Activated T-cell treated with anti-CD3 and anti-CD28 coated beads, Interleukin-2, amount 50 U/mL, for 72 hours (primary cell): ENCODE data around the gene STARD5. TPM values are rescaled to one million over a fixed set of nuclear protein-coding genes. Genes with fewer than 3 reads are reported as not detected.
"Not testable (repeated sequence)": the region's sequence is repeated elsewhere in the genome, so short reads cannot be mapped to it uniquely, and the experiment has no call there.

Experiments
- ATAC-seq, 2 donors: fragments of 150-1000 bp; cut with Tn5 transposase; replicated peaks in 1 of 2; 2 replicates each; pipeline ENCODE4 v1.10.0; 2021; ENCODE audit warnings: moderate library complexity in 2 of 2, mild to moderate bottlenecking in 1 of 2
- DNase-seq, 2 donors: peaks; one replicate each; pipeline ENCODE4 v3.0.0; 2021 to 2022; ENCODE audit warnings: mixed read lengths in 1 of 2
- H3K27ac Mint-ChIP-seq: one replicate; pipeline ENCODE4 v1.8.0; 2022; ENCODE audit warnings: mild to moderate bottlenecking, moderate library complexity, mixed read lengths
- H3K27me3 Mint-ChIP-seq: one replicate; pipeline ENCODE4 v1.8.0; 2022; ENCODE audit warnings: low read depth, mixed read lengths
- H3K36me3 Mint-ChIP-seq, 2 donors: one replicate each; pipeline ENCODE4 v1.8.0; 2022; ENCODE audit warnings: mixed read lengths in 2 of 2, mild to moderate bottlenecking in 1 of 2; ENCODE audit not compliant: insufficient read depth in 2 of 2
- H3K4me1 Mint-ChIP-seq: one replicate; pipeline ENCODE4 v1.8.0; 2022; ENCODE audit warnings: low read depth, mixed read lengths
- H3K4me3 Mint-ChIP-seq, 2 donors: one replicate each; pipeline ENCODE4 v1.8.0; 2022; ENCODE audit warnings: mild to moderate bottlenecking in 2 of 2, mixed read lengths in 2 of 2, moderate library complexity in 2 of 2
- H3K9me3 Mint-ChIP-seq, 2 donors: one replicate each; pipeline ENCODE4 v1.8.0; 2022; ENCODE audit warnings: mixed read lengths in 2 of 2
- total RNA-seq, 2 donors: library from RNA; stranded (reverse); gene quantifications; one replicate each; pipeline ENCODE4 v1.2.3, GENCODE V29; 2022

The STARD5 gene
- total RNA-seq, 2 donors from 2014 or later = 9.0 to 10.3 TPM

DNA sequence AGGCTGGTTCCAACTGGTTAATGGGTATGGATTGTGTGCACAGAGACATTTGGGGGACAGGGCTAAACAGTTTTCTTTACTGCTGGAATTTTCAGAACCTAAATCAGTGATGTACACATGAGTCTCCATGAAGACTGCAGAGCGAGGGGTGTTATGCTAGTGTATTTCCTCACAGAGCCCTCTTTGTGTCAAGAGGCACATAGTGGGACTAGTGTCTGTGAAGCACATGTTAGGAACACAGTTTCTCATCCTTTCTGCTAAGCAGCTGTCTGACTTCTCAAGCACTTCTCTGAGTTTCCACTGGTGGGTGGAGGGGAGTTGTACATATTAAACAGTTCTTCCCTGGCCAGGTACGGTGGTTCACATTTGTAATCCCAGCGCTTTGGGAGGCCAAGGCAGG is 9.4 kb upstream of the STARD5 start:
- ATAC-seq (no peak), DNase-seq (no peak)
- no peak overlapping the region for H3K4me3 Mint-ChIP-seq
- no peaks in the 10 kb centered on the region for H3K27me3 Mint-ChIP-seq
- no peaks in the 10 kb centered on the region for H3K9me3 Mint-ChIP-seq
- H3K36me3 Mint-ChIP-seq = no peaks in the 10 kb centered on the region
- no peak overlapping the region for H3K27ac Mint-ChIP-seq
- H3K4me1 Mint-ChIP-seq = peaks cover 15% of the 10 kb centered on the region

DNA sequence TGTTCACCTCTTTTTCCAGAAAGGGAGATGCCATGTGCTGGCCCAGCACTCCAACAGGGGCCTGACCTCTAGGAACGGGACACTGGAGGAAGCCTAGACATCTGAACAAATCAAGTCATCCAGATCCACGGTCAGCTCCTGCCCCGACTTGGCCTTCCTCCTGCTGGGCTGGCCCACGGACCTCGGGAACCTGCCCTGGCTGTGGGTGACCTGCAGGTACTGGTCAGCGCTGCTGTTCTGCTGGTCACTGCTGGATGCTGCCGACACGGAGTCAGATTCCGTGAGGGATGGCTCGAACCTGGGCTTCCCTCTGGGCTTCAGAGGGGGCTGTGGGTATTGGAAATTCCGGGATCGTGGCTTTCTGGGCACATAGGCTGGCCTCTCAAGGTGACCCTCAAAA is 8.4 kb upstream of the STARD5 start:
- no peaks in the 10 kb centered on the region for H3K9me3 Mint-ChIP-seq
- H3K27me3 Mint-ChIP-seq = no peaks in the 10 kb centered on the region
- DNase-seq = no peak
- no peak overlapping the region for H3K27ac Mint-ChIP-seq
- H3K4me3 Mint-ChIP-seq = no peak overlapping the region
- H3K36me3 Mint-ChIP-seq = no peaks in the 10 kb centered on the region
- H3K4me1 Mint-ChIP-seq = peaks cover 15% of the 10 kb centered on the region
- no peak for ATAC-seq

DNA sequence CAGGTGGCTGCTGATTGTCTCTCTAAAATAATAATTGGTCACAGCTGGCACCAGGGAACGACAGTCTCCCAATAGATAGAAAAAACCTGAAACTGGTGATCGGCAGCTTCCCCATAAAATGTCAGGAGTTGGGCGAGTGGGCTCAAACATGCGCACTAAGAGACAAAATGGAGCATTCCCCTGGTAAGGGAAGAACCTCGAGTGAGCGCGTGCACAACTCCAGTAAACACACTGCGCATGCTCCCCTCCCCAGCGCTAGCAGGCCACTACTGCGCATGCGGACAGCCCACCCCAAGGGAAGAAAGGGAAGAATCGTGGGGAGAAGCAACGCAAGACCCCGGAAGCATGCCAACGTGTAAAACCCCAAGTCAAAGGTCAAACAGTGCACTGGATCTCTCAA is 7.7 kb upstream of the STARD5 start:
- no peaks in the 10 kb centered on the region for H3K9me3 Mint-ChIP-seq
- H3K36me3 Mint-ChIP-seq = no peaks in the 10 kb centered on the region
- no peaks in the 10 kb centered on the region for H3K27me3 Mint-ChIP-seq
- no peak overlapping the region for H3K4me3 Mint-ChIP-seq
- no peak overlapping the region for H3K27ac Mint-ChIP-seq
- H3K4me1 Mint-ChIP-seq = peaks cover 15% of the 10 kb centered on the region
- ATAC-seq (no peak), DNase-seq (no peak)

DNA sequence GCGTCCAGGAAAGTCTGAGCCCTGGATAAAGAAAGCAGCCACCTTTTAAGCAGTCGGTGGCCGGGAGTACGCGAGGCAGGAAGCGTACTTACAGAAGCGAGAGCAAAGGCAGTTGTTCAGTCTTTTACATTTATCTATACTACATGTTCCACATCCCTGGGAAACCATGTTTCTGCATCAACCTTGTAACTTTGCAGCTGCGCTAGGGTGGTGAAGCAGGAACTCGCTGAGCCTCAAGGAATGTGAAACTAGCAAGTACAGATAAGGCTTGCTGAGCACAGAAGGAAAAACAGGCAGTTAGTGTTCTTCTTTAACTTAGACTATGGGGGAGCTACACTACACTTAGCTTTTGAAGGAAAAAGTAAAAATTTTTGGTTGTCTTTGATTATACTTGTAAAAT is 7.2 kb upstream of the STARD5 start:
- Mint-ChIP-seq H3K4me1 (peaks cover 13% of the 10 kb centered on the region), H3K4me3 (peak overlapping the region; percentile 58 to 59)
- not testable (repeated sequence) for H3K36me3 Mint-ChIP-seq, ATAC-seq, DNase-seq, H3K27ac Mint-ChIP-seq, H3K9me3 Mint-ChIP-seq, H3K27me3 Mint-ChIP-seq

DNA sequence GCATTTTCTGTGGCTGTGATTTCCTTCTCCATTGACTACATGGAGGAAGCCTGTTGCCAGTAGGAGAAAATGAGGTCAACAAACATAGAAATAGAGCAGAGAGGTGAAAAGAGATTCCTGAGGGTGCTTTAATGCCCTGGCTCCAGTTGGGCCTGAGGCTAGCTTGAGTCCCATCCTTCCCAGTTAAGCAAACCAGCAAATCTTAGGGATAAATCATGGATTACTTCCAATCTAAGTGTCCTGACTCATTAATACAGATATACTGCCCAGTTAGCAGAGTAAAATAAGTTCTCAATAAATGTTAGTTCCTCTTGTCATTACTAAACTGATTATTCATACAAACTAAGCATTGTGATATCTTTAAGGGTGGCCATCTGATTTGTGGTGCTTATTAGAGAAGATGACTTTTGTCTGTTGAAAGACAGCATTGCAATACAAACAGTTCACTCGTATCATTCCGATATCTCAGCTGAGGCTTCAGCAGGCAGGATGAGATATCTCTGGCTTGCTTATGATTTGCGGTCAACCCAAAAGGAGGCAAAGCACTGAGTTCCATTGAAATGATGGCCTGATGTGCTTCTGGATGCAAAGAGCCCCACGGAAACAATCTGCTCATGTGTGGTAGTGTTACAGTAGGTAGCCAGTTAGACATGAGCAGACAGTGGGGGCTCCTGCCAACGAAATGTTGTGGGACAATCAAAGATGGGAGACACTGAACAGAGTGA is 6.6 kb upstream of the STARD5 start:
- no peak overlapping the region for H3K27ac Mint-ChIP-seq
- peaks cover 0 to 2% of the 10 kb centered on the region in 2 donors for H3K36me3 Mint-ChIP-seq
- no peak for DNase-seq
- ATAC-seq = no peak
- H3K4me3 Mint-ChIP-seq = peak overlapping the region; percentile 58 to 59
- peaks cover 12% of the 10 kb centered on the region for H3K4me1 Mint-ChIP-seq
- H3K9me3 Mint-ChIP-seq = no peaks in the 10 kb centered on the region
- no peaks in the 10 kb centered on the region for H3K27me3 Mint-ChIP-seq

DNA sequence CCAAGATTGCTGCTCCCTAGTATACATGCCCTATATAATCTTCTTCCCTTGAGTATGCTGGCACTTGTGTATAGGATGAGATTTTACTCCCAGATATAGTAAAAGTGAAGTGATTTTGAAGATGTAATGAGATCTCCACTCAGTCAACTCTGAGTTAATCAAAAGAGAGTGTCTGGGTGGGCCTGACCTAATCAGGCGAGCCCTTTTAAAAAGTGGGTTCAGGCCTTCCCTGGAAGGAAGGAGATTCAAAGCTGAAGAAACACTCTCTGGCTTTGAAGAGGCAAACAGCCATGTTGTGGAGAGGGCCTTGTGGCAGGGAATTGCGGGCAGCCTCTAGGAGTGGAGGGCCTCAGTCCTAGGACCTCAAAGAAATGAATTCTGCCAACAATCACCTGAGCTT is 5.5 kb upstream of the STARD5 start:
- DNase-seq (no peak), ATAC-seq (no peak)
- Mint-ChIP-seq H3K27ac (no peak overlapping the region), H3K27me3 (no peaks in the 10 kb centered on the region), H3K9me3 (no peaks in the 10 kb centered on the region), H3K36me3 (peaks cover 0 to 2% of the 10 kb centered on the region in 2 donors), H3K4me3 (no peak overlapping the region), H3K4me1 (peaks cover 21% of the 10 kb centered on the region)

DNA sequence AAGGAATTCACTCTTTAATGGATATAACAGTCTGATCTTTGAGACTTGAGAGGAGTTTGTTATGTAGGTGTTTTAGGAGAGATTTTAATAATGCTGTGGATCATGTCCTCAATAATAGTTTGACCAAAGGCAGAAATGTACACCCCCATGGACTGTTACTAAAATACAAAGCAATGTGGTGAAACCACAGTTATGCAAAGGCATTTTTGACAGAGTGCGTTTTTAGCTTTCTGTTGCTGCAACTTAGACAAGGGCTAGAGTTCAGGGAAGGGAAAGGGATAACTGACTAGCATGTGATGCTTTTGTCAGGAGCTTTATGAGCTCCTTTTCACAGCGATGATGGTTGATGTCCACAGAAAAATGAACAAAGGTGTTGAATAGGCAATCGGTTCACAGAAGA is 3.6 kb upstream of the STARD5 start:
- Mint-ChIP-seq H3K27ac (no peak overlapping the region), H3K4me1 (peaks cover 35% of the 10 kb centered on the region), H3K9me3 (no peaks in the 10 kb centered on the region), H3K27me3 (no peaks in the 10 kb centered on the region), H3K4me3 (no peak overlapping the region), H3K36me3 (peaks cover 0 to 6% of the 10 kb centered on the region in 2 donors)
- no peak for DNase-seq
- no peak for ATAC-seq

DNA sequence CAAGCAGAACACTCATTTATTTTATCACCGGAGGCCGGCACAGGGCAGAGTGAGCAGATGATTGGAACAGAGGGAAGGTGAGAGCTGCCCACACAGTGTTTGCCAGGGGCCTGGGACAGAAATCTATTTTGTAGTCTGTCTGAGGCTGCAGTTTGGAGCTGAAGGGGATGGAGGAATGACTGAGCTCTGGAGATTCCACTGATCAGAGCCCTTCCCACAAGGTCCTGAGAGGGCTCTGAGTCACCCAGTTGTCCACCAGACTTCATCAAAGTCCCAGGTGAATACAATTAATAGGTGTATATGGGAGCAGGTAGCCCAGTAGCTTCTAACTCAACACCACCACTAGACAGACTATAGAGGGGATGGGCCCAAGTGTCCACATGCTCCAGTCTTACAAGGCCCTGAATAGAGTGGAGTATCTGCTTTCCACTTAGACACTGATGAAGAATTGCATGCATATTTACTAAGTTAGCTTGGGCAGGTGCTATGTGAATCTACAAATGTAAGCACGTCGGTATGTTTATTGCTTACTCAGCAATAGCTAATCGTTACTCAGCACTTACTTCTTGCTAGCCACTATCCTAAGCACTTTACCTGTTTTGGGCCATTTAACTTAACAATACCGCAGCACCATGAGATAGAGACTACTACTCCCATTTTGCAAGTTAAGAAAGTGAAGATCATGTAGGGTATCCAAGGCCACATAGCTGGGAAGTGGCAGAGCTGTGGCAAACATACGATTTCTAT is 2.7 kb upstream of the STARD5 start:
- Mint-ChIP-seq H3K9me3 (no peaks in the 10 kb centered on the region), H3K36me3 (peaks cover 0 to 8% of the 10 kb centered on the region in 2 donors), H3K27me3 (no peaks in the 10 kb centered on the region), H3K27ac (no peak overlapping the region), H3K4me1 (peaks cover 43% of the 10 kb centered on the region), H3K4me3 (no peak overlapping the region)
- DNase-seq (no peak), ATAC-seq (no peak)

DNA sequence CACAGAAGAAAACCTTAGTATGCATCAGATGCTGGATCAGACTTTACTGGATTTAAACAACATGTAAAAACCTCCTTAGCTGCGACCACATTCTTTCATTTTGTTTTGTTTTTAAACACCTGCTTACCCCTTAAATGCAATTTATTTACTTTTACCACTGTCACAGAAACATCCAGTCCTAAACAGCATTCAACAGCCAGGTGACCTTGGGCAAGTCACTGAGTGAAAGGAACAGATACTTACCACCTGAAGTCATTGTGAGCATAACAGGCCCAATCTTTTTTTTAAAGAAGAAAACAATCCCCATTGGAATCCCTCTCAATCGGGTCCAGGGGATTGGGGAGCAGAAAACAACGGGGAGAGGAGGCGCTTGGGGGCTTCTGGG is 390 bp downstream of the STARD5 start:
- DNase-seq (no peak), ATAC-seq (no peak)
- Mint-ChIP-seq H3K27me3 (no peaks in the 10 kb centered on the region), H3K9me3 (no peaks in the 10 kb centered on the region), H3K27ac (peak overlapping the region; percentile 61), H3K4me1 (peaks cover 36% of the 10 kb centered on the region), H3K36me3 (peaks cover 0 to 10% of the 10 kb centered on the region in 2 donors), H3K4me3 (peak overlapping the region; percentile 99 to 100)

DNA sequence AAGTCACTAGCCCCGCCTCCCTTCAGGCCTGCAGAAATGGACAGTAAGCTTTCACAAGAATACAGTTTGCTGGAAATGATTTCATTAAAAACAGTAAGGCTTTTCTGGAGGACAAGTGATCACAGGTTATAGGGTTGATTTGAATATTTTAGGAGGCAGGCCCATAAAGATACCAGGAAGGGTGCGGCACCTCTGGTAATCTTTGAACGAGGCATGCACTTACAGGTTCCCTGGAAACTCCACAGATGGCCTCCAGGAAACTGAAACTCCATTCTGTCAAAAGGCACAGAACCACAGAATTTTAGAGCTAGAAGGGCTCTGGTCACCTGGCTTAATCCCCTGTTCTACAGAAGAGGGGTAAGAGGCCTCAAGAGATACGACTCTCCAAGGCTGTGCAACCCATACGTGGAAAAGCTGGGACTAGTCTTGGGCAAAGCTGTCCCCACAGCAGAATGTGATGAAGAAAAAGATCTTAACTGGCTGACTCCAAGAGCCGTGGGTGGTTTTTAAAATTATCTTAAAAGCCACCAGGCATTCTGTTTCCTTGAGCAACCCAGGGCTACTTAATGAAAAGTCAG is 1.2 kb downstream of the STARD5 start:
- DNase-seq (no peak), ATAC-seq (no peak)
- Mint-ChIP-seq H3K27me3 (no peaks in the 10 kb centered on the region), H3K27ac (no peak overlapping the region), H3K9me3 (no peaks in the 10 kb centered on the region), H3K4me3 (peak overlapping the region; percentile 72 to 75), H3K36me3 (peaks cover 0 to 15% of the 10 kb centered on the region in 2 donors), H3K4me1 (peaks cover 39% of the 10 kb centered on the region)

DNA sequence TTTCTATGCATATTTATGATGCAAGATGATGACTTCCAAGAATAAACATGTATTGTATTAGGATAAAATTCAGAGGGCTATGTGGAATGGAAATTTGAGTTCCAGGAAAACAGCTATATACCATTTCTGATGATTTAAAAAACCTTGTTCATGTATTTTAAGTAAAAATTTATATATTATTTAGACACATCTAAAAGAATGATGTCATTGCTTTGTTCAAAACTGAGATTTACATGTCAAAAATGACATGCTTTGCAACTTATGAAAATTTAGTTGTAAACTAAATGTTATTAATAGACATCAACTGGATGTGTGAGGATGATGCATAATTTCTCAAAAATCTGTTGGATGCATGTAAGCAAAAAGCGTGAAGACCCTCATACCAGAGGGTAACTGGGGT is 2.3 kb downstream of the STARD5 start:
- peaks cover 0 to 15% of the 10 kb centered on the region in 2 donors for H3K36me3 Mint-ChIP-seq
- DNase-seq (no peak), ATAC-seq (no peak)
- no peak overlapping the region for H3K4me3 Mint-ChIP-seq
- no peaks in the 10 kb centered on the region for H3K27me3 Mint-ChIP-seq
- no peak overlapping the region for H3K27ac Mint-ChIP-seq
- H3K9me3 Mint-ChIP-seq = no peaks in the 10 kb centered on the region
- peaks cover 39% of the 10 kb centered on the region for H3K4me1 Mint-ChIP-seq

DNA sequence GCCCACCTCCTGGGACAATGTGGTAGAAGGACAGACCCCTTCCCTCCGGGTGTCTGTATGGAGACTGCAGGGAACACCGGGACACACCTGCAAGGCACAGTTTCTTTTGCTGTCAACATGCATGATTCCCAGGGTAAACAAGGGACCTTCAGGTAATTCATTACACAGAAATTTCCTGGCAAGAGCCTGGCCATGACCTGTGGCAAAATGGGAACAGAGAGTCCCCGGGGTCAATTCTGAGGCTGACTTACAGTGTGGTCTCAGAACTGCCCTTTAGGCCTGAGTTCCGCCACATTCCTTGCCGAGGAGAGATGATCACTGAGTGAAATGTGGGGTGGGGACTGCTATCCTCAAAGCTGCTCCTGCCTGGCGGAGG is 6.3 kb downstream of the STARD5 start:
- peaks cover 0 to 13% of the 10 kb centered on the region in 2 donors for H3K36me3 Mint-ChIP-seq
- ATAC-seq = no peak
- H3K27me3 Mint-ChIP-seq = no peaks in the 10 kb centered on the region
- peaks cover 48% of the 10 kb centered on the region for H3K4me1 Mint-ChIP-seq
- H3K9me3 Mint-ChIP-seq = no peaks in the 10 kb centered on the region
- DNase-seq = no peak
- H3K4me3 Mint-ChIP-seq = no peak overlapping the region
- no peak overlapping the region for H3K27ac Mint-ChIP-seq

DNA sequence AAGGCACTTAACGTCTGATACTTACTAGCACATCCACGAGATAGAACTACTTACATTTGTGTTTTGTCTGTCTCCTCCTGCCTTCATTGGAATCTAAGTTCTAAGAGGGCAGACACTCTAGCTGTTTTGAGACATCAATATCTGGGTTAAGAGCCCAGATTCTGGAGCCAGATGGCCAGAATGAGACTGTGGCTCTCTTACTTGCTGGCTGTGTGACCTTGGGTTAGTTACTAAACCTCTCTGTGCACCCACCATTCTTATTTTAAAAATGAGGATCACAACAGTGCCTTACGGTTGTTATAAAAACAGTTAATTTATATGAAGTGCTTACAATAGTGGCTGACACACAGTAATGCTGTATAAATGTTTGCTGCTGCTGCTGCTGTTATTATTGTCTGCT is 7.7 kb downstream of the STARD5 start:
- H3K4me3 Mint-ChIP-seq = peak overlapping the region in 1 of 2 donors; percentile 31
- H3K27me3 Mint-ChIP-seq = no peaks in the 10 kb centered on the region
- no peaks in the 10 kb centered on the region for H3K9me3 Mint-ChIP-seq
- ATAC-seq (no peak), DNase-seq (no peak)
- H3K27ac Mint-ChIP-seq = peak overlapping the region; percentile 35
- peaks cover 51% of the 10 kb centered on the region for H3K4me1 Mint-ChIP-seq
- peaks cover 6 to 13% of the 10 kb centered on the region in 2 donors for H3K36me3 Mint-ChIP-seq
